Colon (tissue), 2 donors: ENCODE measurements around the gene ATF5.
"Not testable (repeated sequence)": the region's sequence is repeated elsewhere in the genome, so short reads cannot be mapped to it uniquely, and the experiment has no call there.

ENCODE experiments used
- FAIRE-seq: peaks from 2 replicates; lab custom pipeline; 2012; peaks lifted over from hg19 to GRCh38; lab: Jason Lieb, UNC
- donor health status: control.
- donor health status: control.

Gene ATF5

DNA sequence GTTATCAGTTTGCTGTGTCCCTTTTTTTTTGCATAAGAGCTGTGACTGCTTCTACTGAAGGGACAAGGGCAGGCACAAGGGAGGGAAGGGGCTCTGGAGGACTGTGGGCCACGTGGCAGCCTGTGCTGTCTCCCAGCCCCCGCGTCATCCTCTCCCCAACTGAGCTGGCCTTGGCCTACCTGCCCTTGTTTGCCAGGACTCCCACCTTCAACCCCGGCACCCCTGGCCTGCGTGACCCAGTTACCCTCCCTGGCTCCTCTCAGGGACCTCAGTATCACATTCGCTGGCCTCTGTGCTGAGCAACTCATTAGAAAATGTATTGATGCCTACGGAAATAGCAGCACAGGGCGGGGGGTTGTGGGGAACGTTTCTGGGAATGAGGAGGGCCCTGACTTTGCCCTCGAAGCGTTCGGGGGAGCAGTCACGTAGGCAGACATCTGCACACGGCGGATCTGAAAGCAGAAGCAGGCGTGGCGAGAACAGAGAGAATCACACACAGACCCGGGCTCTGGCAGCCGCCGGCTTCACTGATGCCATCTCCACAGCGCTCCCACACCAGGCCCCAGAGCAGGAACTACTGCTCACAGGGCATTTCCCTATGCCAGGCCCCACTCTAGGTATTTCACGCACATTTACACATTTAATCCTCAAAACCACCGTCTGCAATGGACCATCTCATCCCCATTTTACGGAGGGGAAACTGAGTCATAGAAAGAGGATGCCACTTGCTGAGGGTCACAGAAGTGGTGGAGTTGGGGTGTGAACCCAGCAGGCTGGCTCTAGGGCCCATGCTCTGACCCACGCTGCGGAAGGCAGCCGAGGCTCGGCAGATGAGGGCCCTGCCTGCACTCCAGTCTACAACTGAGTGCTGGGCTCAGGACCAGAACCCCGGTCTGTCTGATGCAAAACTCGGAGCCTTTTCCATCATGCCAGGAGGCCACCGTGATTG, 5.7 kb upstream of the ATF5 start:
- no peak for FAIRE-seq

DNA sequence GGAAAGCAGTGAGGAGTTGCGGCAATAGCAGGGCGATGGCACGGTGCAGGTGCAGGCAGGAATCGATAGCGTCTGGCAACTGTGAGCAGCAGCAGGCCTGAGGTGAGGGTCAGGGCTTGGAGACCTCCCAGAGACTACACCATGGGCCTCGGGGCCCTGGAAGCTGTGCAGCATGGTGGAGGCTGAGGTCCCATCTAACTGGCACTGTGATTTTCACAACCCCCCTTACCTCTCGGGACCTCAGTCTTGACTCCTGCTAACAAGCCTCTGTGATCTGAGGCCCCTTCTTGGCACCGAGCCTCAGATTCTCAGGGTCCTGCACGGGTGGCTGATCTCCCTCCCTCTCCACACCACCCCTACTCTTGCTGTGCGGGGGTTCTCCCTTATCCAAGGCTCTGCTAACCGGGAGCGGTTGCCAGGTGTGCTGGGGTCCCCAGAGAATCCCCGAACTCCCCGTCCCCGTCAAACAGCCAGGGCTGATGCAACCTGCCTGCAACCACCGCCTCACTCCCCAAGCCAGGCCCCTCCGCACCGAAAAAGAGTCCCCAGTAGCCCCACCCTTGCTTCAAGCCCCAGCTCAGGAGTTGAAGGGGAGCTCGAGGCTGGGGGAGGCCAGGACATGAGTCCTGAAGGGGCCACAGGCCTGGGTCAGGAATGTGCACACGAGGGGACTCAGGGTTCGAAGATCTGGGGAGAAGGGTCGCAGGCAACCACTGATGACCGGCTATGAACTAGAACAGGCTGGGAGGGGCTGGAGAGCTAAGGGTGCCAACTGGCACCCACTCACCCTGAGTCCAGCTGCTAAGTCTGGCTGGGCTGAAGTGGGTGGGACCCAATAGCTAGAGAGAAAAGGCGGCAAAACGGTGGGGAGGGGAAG, 4.8 kb upstream of the ATF5 start:
- no peak for FAIRE-seq

DNA sequence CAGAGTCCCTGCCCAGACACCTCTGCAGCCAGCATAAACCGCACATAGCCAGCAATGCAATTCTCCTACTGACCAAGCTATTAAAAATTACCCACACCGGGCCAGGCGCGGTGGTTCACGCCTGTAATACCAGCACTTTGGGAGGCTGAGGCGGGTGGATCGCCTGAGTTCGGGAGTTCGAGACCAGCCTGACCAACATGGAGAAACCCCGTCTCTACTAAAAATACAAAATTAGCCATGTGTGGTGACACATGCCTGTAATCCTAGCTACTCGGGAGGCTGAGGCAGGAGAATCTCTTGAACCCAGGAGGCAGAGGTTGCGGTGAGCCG, 4.2 kb upstream of the ATF5 start:
- not testable (repeated sequence) for FAIRE-seq

DNA sequence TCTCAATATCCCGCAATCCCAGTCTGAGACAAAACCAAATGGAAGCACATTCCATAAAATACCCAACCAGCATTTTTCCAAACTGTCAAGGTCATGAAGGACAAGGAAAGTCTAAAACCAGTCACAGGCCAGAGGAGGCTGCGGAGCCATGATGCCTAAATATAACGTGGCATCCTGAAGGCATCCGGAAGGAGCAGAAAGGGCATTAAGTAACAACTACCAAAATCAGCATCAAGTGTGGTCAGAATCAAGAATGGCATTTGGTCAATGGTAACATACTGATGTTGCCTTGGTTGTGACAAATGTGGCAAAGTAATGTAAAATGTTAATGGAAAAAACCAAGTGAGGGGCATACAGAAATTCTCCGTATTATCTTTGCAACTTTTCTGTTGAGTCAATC, 3.5 kb upstream of the ATF5 start:
- no peak for FAIRE-seq

DNA sequence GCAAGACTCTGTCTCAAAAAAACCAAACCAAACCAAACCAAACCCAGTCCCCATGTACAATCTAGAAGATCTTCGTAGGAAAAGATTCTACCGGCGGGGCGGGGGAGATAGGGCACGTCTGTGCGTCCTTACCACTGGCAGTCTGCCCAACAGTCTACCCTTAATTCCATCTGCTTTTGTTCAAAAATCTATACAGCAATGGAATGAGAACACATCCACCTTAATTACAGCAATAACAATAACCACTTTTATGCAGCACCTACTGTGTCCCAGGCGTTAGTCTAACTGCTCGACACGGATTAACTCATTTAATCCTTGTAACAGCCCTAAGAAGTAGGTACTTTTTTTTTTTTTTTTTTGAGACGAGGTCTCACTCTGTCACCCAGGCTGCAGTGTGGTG, 2.5 kb upstream of the ATF5 start:
- no peak for FAIRE-seq

DNA sequence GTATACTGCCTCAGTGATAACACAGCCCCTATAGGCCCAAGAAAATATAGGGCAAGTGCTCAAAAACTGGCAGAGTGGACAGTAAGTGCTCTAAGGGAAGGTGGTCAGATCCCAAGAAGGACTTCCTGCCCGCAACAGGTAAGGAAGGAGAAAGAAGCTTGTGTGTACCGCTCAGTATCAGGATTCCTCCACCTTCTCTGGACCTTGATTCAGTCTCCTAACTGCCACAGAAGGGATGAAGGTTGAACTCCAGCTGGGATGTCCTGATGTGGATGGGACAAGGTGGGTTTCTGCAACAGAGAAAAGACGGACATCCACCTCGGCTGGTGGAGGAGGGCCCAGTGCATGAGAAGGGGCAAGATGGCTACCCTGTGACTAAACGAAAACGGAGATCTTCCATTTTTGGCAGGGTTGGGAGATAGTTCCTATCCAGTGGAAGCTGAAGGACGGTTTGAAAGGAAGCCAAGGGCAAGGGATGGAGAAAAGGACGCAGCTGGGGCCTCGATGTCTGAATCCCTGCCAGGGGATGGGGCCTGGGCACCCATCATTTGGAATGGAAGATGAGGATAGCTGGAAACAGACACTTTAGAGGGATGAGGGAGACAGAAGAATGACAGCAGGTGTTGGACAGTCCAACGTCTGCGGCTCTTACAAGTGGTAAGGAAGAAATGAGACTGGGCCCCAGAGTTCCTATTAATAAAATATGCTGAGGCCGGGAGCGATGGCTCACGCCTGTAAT, 1.3 kb upstream of the ATF5 start:
- FAIRE-seq = no peak

DNA sequence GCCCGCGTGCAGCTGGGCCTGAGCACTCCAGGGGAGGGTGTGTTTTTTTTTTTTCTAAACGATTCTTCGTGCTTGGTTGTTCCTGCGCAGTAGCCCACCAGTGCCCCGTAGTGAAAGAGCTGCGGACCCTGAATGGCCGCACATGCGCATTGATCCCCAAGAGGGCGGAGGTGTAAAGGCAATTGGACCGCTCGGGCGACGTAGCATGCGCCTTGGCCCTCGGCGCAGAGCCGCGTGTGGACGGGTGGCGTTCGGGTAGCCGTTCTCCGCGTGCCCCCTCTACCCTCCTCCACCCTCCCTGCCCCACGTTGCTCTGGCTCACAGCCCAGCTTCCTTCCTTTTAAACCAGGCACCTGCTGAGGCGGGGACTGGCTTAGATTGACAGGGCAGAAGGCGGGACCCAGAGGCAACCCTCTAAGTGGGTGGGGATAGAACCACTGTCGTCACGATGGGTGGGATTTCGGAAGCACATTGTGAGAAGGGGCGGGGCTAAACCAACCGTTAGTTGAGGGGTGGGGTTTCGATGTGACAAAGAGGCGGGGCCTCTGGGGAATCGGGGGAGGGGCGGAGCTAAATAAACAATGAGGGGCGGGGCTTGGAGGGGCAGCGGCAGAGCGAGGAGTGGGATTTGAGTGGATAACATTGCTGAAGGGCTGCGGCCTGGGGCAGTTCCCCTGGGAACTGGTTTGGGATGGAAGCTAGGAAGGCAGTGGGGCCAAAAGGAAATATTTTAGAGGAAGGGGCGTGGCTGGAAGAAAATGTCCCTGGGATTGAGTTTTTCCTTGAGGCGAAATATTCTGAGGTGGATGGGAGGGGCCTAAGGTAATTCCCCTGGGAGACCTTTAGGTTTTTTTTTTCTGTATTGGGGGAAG, 842 bp downstream of the ATF5 start:
- no peak for FAIRE-seq

DNA sequence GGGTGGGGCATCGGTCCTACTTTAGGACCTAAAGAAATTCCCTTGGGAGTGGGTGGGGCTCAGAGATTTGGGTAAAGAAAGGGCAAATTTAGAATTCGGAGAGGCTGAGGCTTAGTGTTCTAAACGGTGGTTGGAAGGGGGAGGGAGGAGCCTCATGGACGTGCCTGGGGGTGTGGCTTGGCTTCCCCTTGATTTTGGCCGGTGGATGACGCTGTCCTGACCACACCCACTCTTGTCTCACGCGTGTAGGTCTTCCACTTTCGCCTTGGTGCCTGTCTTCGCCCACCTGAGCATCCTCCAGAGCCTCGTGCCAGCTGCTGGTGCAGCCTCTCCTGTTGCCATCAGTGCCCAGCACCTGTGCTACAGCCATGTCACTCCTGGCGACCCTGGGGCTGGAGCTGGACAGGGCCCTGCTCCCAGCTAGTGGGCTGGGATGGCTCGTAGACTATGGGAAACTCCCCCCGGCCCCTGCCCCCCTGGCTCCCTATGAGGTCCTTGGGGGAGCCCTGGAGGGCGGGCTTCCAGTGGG, 1.5 kb downstream of the ATF5 start:
- FAIRE-seq = no peak

DNA sequence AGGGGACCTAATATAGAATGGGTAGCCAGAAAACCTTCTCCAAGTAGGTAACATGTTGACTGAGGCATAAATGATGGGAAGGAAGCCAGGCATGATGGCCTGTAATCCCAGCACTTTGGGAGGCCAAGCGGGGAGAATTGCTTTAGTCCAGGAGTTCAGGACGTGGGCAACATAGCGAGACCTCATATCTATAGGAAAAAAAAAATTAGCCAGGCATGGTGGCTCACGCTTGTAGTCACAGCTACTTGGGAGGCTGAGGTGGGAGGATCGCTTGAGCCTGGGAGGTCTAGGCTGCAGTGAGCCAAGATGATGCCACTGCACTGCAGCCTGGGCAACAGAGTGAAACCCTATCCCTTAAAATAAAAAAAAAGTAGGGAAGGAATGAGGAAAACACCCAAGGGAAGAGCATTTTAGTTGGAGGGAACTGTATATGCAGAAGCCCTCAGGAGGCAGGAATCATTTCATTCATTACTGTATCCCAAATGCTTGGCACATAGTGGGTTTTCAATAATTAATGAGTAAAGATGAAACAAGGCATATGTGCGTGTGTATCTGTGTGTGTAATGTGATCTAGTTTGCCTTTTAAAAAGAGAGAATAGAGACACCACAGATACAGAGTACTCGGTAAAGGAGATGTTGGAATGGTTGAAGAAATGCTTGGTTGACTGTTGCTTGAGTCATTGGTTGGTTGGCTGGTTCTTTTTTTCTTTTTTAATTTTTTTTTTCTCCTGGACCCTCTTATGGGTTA, 2.5 kb downstream of the ATF5 start:
- FAIRE-seq = no peak

DNA sequence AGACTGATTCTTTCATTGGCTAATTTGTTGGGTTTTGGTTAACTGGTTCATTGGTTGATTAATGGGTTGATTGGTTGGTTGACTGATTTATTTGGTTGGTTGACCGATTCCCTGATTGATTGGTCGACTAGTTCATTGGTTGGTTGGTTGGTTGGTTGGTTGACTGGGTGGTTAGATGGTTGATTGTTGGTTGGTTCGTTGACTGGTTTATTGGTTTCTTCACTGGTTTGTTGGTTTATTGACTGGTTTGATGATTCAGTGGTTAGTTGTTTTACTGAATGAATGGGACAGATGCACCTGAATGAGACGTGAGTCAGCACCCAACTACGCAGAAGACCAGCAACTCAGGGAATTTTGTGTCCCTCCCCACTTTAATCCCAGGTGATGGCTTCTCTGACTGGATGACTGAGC, 3.0 kb downstream of the ATF5 start:
- no peak for FAIRE-seq

DNA sequence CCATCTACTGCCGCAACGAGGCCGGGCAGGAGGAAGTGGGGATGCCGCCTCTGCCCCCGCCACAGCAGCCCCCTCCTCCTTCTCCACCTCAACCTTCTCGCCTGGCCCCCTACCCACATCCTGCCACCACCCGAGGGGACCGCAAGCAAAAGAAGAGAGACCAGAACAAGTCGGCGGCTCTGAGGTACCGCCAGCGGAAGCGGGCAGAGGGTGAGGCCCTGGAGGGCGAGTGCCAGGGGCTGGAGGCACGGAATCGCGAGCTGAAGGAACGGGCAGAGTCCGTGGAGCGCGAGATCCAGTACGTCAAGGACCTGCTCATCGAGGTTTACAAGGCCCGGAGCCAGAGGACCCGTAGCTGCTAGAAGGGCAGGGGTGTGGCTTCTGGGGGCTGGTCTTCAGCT, 3.7 kb downstream of the ATF5 start:
- FAIRE-seq = no peak

DNA sequence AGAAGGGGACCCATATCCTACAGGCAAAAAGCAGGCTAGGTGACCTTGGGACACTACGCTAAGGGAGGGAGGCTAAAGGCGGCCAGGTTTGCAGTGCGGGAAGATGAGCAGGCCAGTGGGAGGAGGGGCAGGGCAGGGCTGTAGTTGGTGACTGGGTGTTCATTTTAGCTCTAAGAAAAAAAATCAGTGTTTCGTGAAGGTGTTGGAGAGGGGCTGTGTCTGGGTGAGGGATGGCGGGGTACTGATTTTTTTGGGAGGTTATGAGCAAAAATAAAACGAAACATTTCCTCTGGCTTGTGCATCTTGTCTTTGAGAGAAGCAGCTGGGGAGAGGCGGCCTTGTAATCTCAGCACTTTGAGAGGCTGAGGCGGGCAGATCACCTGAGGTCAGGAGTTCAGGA, 4.6 kb downstream of the ATF5 start:
- FAIRE-seq = no peak

DNA sequence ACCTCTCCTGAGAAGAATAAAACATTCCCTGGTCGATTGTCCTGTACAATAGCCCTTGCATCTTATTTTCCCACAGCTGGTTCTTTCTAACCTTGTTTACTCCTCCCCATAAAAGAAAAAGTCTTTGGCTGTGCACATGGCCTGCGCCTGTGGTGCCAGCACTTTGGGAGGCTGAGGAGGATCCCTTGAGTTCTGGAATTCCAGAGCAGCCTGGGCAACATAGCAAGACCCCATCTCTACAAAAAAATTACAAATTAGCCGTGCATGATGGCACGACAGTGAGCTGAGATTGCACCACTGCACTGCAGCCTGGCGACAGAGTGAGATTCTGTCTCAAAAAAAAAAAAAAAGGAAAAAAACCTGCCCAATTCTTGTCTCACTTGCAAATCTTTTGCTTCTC, 7.5 kb downstream of the ATF5 start:
- no peak for FAIRE-seq

DNA sequence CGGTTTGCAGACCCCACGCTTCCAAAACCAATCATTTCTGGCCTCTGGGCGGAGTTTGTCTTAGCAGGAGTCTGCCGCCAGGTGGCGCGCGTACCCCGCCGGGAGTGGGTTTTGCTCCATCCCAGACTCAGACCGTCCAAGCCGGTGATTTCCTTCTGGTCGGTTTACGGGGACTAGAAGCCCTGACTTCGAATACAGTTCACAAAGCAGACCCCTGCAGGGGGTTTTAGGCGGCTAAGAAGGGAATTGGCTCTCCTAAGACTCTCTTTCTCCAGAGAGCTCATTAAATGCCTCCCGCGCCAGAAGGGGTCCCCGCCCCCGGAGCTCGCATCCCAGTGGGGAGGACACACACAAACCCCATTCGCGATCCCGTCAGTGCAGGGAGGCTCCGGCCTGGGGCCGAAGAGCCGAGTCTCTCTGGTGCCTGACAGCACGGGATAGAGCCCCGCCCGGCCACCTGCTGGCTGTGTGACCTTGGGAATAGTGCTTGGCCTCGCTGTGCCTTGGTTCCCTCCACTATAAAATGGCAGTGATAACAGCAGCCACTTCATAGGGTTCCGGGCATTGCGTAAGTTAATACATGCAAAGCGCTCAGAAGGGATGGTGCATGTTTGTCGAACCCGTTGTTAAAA, 8.9 kb downstream of the ATF5 start:
- no peak for FAIRE-seq

DNA sequence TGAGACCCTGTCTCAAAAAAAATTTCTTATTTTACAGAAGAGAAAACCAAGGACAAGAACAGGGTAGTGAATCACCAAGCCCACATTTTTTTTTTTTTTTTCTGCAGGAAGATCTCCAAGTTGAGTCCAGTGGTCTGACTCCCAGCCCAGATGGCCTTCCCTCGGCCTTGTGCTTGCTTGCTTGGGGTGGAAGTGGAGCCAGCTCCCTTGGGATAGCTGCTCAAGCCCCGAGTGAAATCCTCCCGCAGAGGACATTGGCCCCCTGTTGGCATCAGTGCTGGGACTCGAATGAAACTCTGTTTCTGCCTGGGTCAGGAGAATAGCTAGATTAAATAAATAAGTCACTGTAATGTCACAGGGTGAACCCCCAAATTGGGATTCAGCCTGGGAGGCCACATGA, 9.7 kb downstream of the ATF5 start:
- FAIRE-seq = no peak

DNA sequence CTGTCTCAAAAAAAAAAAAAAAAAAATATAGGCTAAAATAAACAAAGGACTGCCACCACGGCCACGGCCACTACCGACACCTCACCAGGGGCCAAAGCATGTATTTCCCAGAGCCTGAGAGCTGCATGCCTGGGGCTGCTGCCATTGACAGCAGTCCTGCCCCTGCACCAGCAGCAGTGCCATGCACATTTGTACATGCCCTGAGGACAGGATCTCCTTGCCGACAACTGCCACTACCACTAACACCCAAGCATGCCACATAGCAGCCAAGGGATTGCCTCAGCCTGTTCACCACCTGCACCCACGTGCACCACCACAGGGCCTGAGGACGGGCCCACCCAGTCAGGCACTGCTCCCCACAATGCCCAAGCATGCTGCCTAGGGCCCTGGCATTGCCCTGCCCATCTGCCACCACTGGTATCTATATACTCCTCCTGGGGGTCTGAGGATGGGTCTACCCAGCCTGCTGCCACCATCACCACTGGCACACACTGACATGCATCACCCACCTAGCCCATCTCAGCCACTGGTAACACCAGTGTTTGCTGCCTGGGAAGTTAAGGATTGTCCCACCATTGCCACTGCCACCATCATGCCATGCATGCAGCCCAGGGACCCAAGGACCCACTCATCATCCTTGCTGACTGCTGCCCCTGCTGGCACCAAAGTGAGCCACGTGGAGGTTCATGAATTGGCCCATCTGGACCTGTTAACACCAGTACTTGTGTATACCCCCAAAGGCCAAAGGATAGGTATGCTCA, 10.9 kb downstream of the ATF5 start:
- no peak for FAIRE-seq

DNA sequence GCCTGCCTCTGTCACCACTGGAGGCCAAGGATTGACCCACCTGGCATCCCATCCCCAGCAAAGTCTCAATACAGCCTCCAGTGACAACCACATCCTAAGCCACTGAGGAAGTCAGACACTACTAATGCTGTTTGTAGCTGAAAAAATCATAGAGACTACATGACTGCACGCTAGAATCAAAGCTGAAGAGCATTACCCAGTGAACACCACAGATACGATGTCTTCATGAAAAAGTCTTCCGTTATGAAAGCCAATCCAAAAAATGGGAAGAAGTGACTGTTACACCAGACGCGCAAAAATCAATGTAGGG, 11.4 kb downstream of the ATF5 start:
- FAIRE-seq = no peak

DNA sequence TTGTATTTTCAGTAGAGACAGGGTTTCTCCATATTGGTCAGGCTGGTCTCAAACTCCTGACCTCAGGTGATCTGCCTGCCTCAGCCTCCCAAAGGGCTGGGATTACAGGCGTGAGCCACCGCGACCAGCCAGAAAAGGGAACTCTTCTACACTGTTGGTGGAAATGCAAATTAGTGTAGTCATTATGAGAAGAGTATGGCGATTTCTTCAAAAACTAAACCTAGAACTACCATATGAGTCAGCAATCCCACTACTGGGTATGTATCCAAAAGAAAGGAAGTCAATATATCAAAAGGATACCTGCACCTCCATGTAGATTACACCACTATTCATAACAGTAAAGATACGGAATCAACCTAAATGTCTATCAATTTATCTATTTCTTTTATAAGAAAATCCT, 15.6 kb downstream of the ATF5 start:
- FAIRE-seq = not testable (repeated sequence)

DNA sequence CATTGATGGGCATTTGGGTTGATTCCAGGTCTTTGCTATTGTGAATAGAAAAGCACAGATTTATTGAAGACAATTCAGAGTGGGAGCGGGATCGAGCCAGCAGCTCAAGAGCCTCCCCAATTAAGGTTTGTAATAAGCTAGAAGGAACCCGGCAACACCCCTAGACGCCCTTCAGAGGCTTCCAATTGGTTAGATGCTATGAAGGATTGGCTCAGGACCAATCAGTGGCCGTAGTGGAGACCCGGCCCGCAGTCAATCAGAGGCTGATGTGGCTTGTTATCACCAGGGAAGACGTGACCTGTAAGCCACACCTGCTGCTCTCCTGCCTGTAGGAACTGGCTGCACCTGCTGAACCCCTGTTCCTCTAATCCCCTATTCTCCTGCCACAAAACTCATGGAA, 17.4 kb downstream of the ATF5 start:
- FAIRE-seq = no peak
